ENCODE results near the gene SLC19A1. TPM values are rescaled to one million over a fixed set of nuclear protein-coding genes. Genes with fewer than 3 reads are reported as not detected.

The SLC19A1 gene
- total RNA-seq, 1 donor from 2014 or later, result 36.8 TPM

DNA sequence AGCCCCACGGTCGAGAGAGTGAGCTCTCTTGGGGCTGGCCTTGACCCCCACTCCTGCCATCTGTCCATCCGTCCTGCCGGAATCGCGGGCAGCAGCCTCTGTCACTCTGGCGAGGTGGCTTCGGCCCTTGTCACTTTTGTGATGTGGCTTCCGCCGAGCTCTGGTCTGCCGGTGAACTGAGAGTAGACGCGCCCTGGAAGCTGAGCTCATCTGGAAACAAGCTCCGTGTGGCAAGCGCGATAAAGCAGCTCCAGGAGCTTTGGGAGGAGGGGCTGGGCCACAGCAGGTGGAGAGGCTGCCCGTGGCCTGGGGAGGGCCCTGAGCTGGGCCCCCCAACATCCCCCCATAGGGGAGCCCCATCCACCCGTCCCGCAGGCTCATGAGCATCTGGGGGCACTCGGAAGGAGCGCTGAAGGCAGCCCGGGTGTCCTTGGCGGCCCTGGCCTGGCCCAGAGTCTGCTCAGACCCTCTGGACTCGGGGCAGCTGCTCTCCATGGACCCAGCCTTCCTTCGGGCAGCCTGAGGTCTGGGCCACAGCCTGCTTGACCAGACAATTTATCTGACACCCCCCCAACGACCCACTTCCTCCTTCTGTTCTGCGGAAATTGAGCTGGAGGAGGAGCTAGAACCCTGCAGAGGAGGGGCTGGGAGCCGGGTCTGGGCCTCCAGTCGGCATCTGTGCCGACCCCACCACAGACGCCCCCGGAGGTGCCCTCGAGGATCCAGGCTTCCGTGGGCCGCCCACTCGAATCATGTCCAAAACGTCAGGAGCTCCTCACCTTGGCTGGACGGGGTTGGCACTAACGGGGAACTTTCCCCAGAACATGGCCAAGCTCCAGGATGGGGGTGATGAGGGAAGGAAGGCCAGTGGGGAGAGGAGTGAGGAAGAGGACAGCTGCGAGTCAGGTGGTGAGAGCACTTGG is 59.1 kb downstream of the SLC19A1 start:
- Mint-ChIP-seq H3K4me1 (peaks cover 5% of the 10 kb centered on the region), H3K36me3 (peaks cover 20% of the 10 kb centered on the region), H3K27me3 (ENCODE audit: low read depth) (no peaks in the 10 kb centered on the region), H3K27ac (no peak overlapping the region), H3K9me3 (no peaks in the 10 kb centered on the region), H3K4me3 (no peak overlapping the region)
- no peak for DNase-seq (ENCODE audit: low spot score in 2 of 2, unreplicated experiment in 2 of 2)
- TF ChIP-seq CTCF (IDR thresholded peaks at IDR 0.05; ENCODE audit: unreplicated experiment), result no peak

DNA sequence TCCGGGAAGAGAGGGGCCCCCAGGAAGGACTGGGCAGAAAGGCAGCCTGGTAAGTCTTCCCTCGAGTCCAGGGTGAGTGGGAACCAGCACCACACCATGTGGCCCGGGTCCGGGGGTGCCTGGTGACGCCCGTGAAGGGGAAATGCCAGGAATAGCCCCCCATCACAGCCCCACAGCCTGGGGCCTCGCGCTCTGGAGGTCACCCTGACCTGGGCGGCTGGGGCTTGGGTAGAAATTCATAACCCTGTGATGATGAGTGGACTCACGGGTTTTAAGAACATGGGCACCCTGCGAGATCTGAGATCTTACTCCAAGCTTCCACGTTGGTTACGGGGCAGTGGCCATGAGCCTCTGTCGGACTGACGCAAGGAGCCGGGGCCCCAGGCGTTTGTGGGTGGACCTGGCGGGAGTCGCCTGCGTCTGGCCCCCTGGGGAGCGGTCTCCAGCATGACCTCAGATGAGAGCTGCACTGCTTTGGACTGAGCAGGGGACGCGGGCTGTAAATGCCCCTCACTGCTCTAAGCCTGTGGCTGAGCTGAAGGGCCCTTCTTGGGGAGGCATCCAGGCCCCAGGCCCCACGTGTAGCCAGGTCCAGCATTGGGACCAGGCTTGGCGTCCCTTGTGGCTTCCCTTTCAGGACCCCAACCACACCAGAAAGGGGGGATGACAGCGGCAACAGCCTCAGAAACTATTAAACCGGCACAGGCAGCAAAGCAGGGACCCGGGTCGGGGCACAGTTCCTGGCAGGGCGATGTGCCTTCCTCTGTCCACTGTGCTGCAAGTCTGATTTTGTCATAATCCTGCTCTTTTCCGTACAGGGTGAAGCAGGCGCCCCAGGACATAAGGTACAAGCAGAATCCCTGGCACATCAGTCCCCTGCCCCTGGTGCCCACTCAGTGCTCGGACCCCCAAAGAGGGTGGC is 60.0 kb downstream of the SLC19A1 start:
- H3K4me1 Mint-ChIP-seq, result peaks cover 6% of the 10 kb centered on the region
- TF ChIP-seq CTCF (IDR thresholded peaks at IDR 0.05; ENCODE audit: unreplicated experiment), result no peak
- no peaks in the 10 kb centered on the region for H3K9me3 Mint-ChIP-seq
- no peak overlapping the region for H3K4me3 Mint-ChIP-seq
- peaks cover 21% of the 10 kb centered on the region for H3K36me3 Mint-ChIP-seq
- no peak for DNase-seq (ENCODE audit: low spot score in 2 of 2, unreplicated experiment in 2 of 2)
- no peak overlapping the region for H3K27ac Mint-ChIP-seq
- H3K27me3 Mint-ChIP-seq (ENCODE audit: low read depth), result no peaks in the 10 kb centered on the region

DNA sequence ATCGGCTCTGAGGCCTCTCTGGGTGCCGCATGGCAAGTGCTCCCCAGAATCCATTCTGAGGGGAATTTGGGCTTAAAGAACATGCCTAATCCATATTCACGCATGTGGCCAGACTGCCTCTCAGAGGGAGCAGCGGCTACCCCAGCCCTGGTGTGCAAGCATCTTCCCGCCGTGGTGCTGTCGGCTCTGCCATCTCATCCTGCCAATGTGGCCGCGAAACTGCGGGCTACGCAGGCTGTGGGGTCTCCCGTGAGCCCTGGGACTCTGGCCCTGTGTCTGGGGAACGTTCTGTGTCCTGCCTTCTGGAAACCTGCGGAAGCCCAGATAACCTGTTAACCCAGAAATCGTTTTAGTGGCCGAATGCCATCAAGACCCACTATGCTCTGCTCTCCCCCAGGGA is 60.7 kb downstream of the SLC19A1 start:
- no peak for DNase-seq (ENCODE audit: low spot score in 2 of 2, unreplicated experiment in 2 of 2)
- H3K9me3 Mint-ChIP-seq, result no peaks in the 10 kb centered on the region

DNA sequence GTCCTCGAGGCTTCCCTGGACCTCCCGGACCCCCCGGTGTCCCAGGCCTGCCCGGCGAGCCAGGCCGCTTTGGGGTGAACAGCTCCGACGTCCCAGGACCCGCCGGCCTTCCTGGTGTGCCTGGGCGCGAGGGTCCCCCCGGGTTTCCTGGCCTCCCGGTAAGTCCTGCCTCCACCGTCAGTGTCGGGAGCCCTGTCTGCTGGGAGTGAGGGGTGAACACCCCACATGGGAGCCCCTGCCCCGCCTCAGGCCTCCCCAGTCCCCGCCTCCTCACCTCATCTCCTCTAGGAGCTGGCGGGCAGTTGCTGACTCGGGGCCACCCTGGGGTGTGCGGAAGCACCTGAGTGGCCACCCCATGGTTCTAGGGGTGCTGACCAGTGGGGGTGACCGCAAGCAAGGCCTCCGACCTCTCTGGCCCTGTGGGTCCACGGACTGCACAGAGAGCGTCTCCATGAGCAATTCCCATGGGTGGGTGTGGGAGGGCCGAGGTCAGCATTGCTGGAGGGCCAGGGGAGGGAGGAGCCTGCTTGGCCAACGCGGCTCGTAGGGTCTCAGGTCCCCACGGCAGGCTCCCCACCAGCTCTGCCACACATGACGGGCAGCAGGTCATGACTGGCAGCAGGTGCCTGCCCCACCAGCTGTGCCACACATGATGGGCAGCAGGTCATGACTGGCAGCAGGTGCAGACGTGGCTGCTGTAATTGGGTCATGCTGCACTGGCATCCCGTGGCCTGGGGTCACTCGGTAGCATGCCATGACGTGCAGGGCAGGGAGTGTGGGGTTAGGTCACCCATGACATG is 61.3 kb downstream of the SLC19A1 start:
- no peaks in the 10 kb centered on the region for H3K9me3 Mint-ChIP-seq
- H3K27ac Mint-ChIP-seq, result no peak overlapping the region
- peaks cover 6% of the 10 kb centered on the region for H3K4me1 Mint-ChIP-seq

More for the DNA sequence above, 60.7 kb downstream of the SLC19A1 start:
- Mint-ChIP-seq H3K27ac (no peak overlapping the region), H3K4me1 (peaks cover 6% of the 10 kb centered on the region), H3K27me3 (ENCODE audit: low read depth) (no peaks in the 10 kb centered on the region), H3K4me3 (no peak overlapping the region), H3K36me3 (peaks cover 21% of the 10 kb centered on the region)
- TF ChIP-seq CTCF (IDR thresholded peaks at IDR 0.05; ENCODE audit: unreplicated experiment), result no peak

More for the DNA sequence above, 61.3 kb downstream of the SLC19A1 start:
- Mint-ChIP-seq H3K36me3 (peaks cover 21% of the 10 kb centered on the region), H3K27me3 (ENCODE audit: low read depth) (no peaks in the 10 kb centered on the region), H3K4me3 (no peak overlapping the region)
- TF ChIP-seq CTCF (IDR thresholded peaks at IDR 0.05; ENCODE audit: unreplicated experiment), result no peak
- DNase-seq (ENCODE audit: low spot score in 2 of 2, unreplicated experiment in 2 of 2), result no peak
